ENCODE results near the gene DHX35. TPM values are rescaled to one million over a fixed set of nuclear protein-coding genes. Genes with fewer than 3 reads are reported as not detected.
A peak's percentile ranks its signal among the peaks of the same experiment; 100 is the strongest.

Gene DHX35
- total RNA-seq, 1 donor from 2014 or later, result 15.8 TPM

DNA sequence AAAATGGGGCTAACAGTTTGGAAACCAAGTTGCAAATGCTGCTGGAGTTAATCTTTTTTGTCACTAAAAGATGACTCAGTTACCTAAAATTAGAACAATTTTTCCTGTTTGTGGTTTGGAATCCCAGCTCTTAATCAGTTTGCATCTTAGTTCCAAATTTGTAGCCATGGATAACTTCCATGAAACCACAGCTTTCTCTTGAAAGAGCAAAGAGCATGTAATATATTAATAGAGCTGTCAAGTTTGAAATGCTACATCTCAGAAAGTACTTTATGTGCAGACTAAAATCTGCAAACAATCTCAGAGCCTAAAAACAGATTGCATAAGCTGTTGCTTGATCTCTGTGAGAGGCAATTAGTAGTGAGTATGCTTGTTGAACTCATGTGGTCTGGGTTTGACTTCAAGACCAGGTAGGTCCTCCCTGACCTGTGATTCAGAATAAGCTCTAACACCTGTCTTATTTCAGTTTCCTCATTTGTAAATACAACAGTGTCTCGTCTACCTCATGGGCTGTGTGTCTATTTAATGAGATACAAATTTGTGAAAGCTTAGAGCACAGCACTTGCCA, 23.5 kb downstream of the DHX35 start:
- intact Hi-C loops (cut with micrococcal nuclease), result no loop called here
- peaks cover 42% of the 10 kb centered on the region for H3K4me1 ChIP-seq
- TF ChIP-seq CTCF (IDR thresholded peaks at IDR 0.05; ENCODE audit: borderline replicate concordance), result no peak
- peaks cover 21% of the 10 kb centered on the region for H3K36me3 ChIP-seq
- peak overlapping the region; percentile 72 for H3K27ac ChIP-seq (replicated peaks)
- H3K4me3 ChIP-seq, result peak overlapping the region; percentile 24
- no peak for DNase-seq
- no peaks in the 10 kb centered on the region for H3K9me3 ChIP-seq (replicated peaks)
- H3K27me3 ChIP-seq (ENCODE audit: low read depth), result no peaks in the 10 kb centered on the region

GRCh38 chr20:38986663-38987062, 24.5 kb downstream of the DHX35 start:
- Histone ChIP-seq H3K36me3 (peaks cover 30% of the 10 kb centered on the region), H3K27ac (replicated peaks) (peak overlapping the region; percentile 72), H3K4me3 (no peak overlapping the region), H3K9me3 (replicated peaks) (no peaks in the 10 kb centered on the region), H3K4me1 (peaks cover 42% of the 10 kb centered on the region), H3K27me3 (ENCODE audit: low read depth) (no peaks in the 10 kb centered on the region)
- no peak for DNase-seq
- intact Hi-C loops (cut with micrococcal nuclease), result no loop called here
- peak; percentile 5 for TF ChIP-seq CTCF (IDR thresholded peaks at IDR 0.05; ENCODE audit: borderline replicate concordance)

- intact Hi-C loops (cut with micrococcal nuclease), result no loop called here
- Histone ChIP-seq H3K27me3 (ENCODE audit: low read depth) (no peaks in the 10 kb centered on the region), H3K36me3 (peaks cover 37% of the 10 kb centered on the region), H3K4me1 (peaks cover 38% of the 10 kb centered on the region), H3K4me3 (no peak overlapping the region), H3K9me3 (replicated peaks) (no peaks in the 10 kb centered on the region), H3K27ac (replicated peaks) (no peak overlapping the region)
- TF ChIP-seq CTCF (IDR thresholded peaks at IDR 0.05; ENCODE audit: borderline replicate concordance), result no peak
- no peak for DNase-seq
These were observed 25.6 kb downstream of the DHX35 start for GRCh38 chr20:38987777-38988176.

DNA sequence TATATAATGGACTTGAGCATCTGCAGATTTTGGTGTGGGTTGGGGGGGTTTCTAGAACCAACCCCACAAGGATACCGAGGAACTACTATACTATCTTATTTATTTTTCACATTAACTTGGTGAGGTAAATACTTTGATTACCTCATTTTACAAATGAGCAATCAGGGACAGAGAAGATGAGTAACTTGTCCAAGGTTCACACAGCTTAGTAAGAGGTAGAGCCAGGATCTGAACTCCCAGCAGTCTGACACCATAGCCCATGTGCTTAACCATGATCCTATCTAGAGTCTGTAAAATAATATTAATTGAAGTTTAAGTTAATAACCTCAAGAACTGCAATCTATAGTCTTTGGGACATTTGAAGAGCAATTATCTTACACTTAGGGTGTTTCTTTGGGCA, 28.6 kb downstream of the DHX35 start:
- DNase-seq, result no peak
- peaks cover 58% of the 10 kb centered on the region for H3K36me3 ChIP-seq
- intact Hi-C loops (cut with micrococcal nuclease), result no loop called here
- no peak overlapping the region for H3K27ac ChIP-seq (replicated peaks)
- TF ChIP-seq CTCF (IDR thresholded peaks at IDR 0.05; ENCODE audit: borderline replicate concordance), result no peak
- H3K9me3 ChIP-seq (replicated peaks), result no peaks in the 10 kb centered on the region
- H3K27me3 ChIP-seq (ENCODE audit: low read depth), result no peaks in the 10 kb centered on the region
- H3K4me3 ChIP-seq, result no peak overlapping the region
- peaks cover 23% of the 10 kb centered on the region for H3K4me1 ChIP-seq

GRCh38 chr20:38991814-38992704, 29.9 kb downstream of the DHX35 start:
- Histone ChIP-seq H3K4me3 (no peak overlapping the region), H3K27me3 (ENCODE audit: low read depth) (no peaks in the 10 kb centered on the region), H3K27ac (replicated peaks) (no peak overlapping the region), H3K36me3 (peaks cover 70% of the 10 kb centered on the region), H3K4me1 (peaks cover 9% of the 10 kb centered on the region), H3K9me3 (replicated peaks) (no peaks in the 10 kb centered on the region)
- intact Hi-C loops (cut with micrococcal nuclease), result no loop called here
- no peak for DNase-seq
- no peak for TF ChIP-seq CTCF (IDR thresholded peaks at IDR 0.05; ENCODE audit: borderline replicate concordance)
